ENCODE data around the gene CWF19L1.

CWF19L1 gene

DNA sequence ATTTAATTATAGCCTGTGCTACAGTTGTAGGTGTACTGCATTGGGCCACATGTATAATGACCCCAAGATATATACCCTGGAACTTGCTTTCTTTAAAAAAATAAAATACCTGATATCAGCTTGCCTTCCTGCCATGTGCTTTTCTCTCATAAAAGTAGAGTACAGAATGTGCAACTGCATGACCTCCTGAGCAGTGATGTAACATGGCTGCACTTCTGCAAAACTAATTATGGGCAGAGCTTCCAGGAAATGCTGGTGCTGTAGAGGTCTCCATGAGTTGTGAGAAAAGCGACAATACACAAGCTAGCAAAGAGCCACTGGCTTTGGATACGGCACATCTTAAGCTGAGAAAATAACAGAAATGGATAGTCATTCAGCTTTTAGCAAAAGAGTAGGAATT, 75.1 kb downstream of the CWF19L1 start:
- H3K4me3 ChIP-seq (ENCODE audit: low read depth, low read length) = no peak overlapping the region
- TF ChIP-seq CTCF (IDR thresholded peaks at IDR 0.05; ENCODE audit: borderline replicate concordance, insufficient read depth, low read depth, low read length) = no peak

GRCh38 chr10:100186253-100187212, 80.9 kb downstream of the CWF19L1 start:
- H3K4me3 ChIP-seq (ENCODE audit: low read depth, low read length) = peak overlapping the region; percentile 91
- TF ChIP-seq CTCF (IDR thresholded peaks at IDR 0.05; ENCODE audit: borderline replicate concordance, insufficient read depth, low read depth, low read length) = no peak

DNA sequence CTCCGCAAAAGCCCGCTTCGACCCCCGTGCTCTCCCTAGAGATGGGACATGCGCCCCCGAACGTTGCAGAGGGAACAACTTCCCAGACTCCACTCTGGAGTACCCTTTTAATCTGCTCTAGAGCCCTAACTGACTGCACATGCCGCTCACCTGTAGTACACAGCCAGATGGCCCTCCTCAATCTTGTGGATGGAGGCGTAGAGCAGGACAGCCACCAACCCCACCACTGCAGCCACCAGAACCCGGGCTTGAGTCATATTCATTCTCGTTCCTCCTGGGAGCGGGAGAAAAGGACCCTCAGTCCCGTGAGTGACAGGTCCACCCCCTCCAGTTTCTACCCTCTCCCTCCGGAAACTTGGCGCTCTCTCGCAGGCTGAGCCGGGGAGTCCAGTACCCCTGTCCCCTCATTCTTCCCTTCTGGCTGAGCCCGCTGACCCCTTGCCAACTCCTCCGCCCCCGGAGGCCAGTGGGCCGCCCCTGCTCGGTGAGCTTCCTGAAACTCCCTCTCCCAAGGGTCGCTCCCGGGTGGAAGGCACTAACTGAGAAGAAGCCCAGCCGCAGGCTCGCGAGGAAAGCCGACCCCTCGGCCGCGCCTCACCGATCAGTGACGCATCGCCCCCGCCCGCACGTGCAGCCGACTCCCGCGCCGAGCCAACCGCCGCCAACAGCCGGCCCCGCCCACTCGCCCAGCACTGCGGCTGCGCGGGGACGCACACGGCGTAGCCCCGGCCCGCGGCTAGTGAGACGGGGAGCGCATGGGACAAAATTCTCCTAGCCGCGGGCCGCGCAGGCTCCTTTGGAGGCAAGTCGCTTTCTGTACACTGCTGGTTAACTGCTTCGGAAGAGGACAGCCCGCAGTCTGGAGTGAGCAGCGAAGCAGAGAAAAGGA, 81.8 kb downstream of the CWF19L1 start, which contains the start of gene ERLIN1:
ERLIN1 (minus strand) TSS at position 666 of the 889 bp plus-strand sequence; CDS start at position 263, 403 bp downstream.
- TF ChIP-seq CTCF (IDR thresholded peaks at IDR 0.05; ENCODE audit: borderline replicate concordance, insufficient read depth, low read depth, low read length) = no peak
- peak within 1 kb of the TSS; percentile 91 for H3K4me3 ChIP-seq (ENCODE audit: low read depth, low read length)

- TF ChIP-seq CTCF (IDR thresholded peaks at IDR 0.05; ENCODE audit: borderline replicate concordance, insufficient read depth, low read depth, low read length) = no peak
- H3K4me3 ChIP-seq (ENCODE audit: low read depth, low read length) = peak overlapping the region; percentile 91
Measured at GRCh38 chr10:100184840-100185239, 82.6 kb downstream of the CWF19L1 start.

DNA sequence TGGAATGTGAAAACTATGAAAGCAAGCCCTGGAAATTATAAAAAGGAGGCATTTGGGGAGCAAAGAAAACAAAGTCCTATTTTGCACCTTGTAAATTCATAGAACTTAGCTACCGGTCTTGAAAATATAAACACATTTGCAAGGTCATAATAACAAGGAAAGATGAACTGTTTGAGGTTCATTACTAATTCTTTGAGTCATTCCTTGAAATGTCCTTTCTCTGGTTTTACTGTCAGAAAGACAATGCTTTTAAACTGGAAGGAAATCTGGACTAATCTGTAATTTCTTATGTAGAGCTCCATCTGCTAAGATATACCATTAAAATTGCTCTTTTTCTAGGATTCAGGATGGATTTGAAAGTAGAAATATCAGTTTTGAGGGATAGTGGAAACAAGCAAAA, 83.0 kb downstream of the CWF19L1 start:
- TF ChIP-seq CTCF (IDR thresholded peaks at IDR 0.05; ENCODE audit: borderline replicate concordance, insufficient read depth, low read depth, low read length) = no peak
- H3K4me3 ChIP-seq (ENCODE audit: low read depth, low read length) = peak overlapping the region; percentile 91

- no peak overlapping the region for H3K4me3 ChIP-seq (ENCODE audit: low read depth, low read length)
- TF ChIP-seq CTCF (IDR thresholded peaks at IDR 0.05; ENCODE audit: borderline replicate concordance, insufficient read depth, low read depth, low read length) = no peak
Measured at GRCh38 chr10:100183481-100183880, 84.0 kb downstream of the CWF19L1 start.
